ENCODE data around the gene RNF32. TPM values are rescaled to one million over a fixed set of nuclear protein-coding genes. Genes with fewer than 3 reads are reported as not detected.
A peak's percentile ranks its signal among the peaks of the same experiment; 100 is the strongest.

The RNF32 gene
- 0.74 TPM for polyA plus RNA-seq (2013, experiment 1 of 2)
- polyA plus RNA-seq (2013, experiment 2 of 2), result 1.2 TPM

GRCh38 chr7:156640257-156640948 is at the start of gene RNF32:
Gene RNF32 (plus strand): TSS chr7:156640774. CDS start chr7:156643878, 3,104 bp downstream.
- WGBS, 2 experiments (ENCODE audit: insufficient coverage in 2 of 2), result 24 to 37% methylated on average over 43 to 69 of the region's 85 CpGs
- peak within 1 kb of the TSS; percentile 62 for H3K4me3 ChIP-seq (ENCODE audit: extremely low read depth, insufficient read depth, low read length, poor library complexity, severe bottlenecking)
- no peaks in the 10 kb centered on the region for H3K9me3 ChIP-seq (ENCODE audit: control insufficient read depth, low read length)
- H3K27ac ChIP-seq (ENCODE audit: low read depth, low read length, severe bottlenecking), result peak within 1 kb of the TSS; percentile 52
- no peaks in the 10 kb centered on the region for H3K4me1 ChIP-seq (ENCODE audit: control insufficient read depth, insufficient read depth, low read length, poor library complexity, severe bottlenecking)
- H3K36me3 ChIP-seq (ENCODE audit: control insufficient read depth, insufficient read depth, low read length), result no peaks in the 10 kb centered on the region

- H3K36me3 ChIP-seq (ENCODE audit: control insufficient read depth, insufficient read depth, low read length), result no peaks in the 10 kb centered on the region
- H3K27ac ChIP-seq (ENCODE audit: low read depth, low read length, severe bottlenecking), result no peak overlapping the region
- no peaks in the 10 kb centered on the region for H3K4me1 ChIP-seq (ENCODE audit: control insufficient read depth, insufficient read depth, low read length, poor library complexity, severe bottlenecking)
- H3K9me3 ChIP-seq (ENCODE audit: control insufficient read depth, low read length), result peaks cover 5% of the 10 kb centered on the region
- 93 to 94% methylated on average over 2 of the region's 4 CpGs for WGBS, 2 experiments (ENCODE audit: insufficient coverage in 2 of 2)
- H3K4me3 ChIP-seq (ENCODE audit: extremely low read depth, insufficient read depth, low read length, poor library complexity, severe bottlenecking), result no peak overlapping the region
Measured at GRCh38 chr7:156592155-156592884, 48.3 kb upstream of the RNF32 start.

GRCh38 chr7:156594283-156595080 is 46.1 kb upstream of the RNF32 start:
- H3K4me1 ChIP-seq (ENCODE audit: control insufficient read depth, insufficient read depth, low read length, poor library complexity, severe bottlenecking), result no peaks in the 10 kb centered on the region
- H3K4me3 ChIP-seq (ENCODE audit: extremely low read depth, insufficient read depth, low read length, poor library complexity, severe bottlenecking), result no peak overlapping the region
- H3K9me3 ChIP-seq (ENCODE audit: control insufficient read depth, low read length), result peaks cover 5% of the 10 kb centered on the region
- H3K36me3 ChIP-seq (ENCODE audit: control insufficient read depth, insufficient read depth, low read length), result no peaks in the 10 kb centered on the region
- no peak overlapping the region for H3K27ac ChIP-seq (ENCODE audit: low read depth, low read length, severe bottlenecking)
- whole genome bisulfite sequencing, 2 experiments (ENCODE audit: insufficient coverage in 2 of 2), result 84 to 87% methylated on average over 3 to 5 of the region's 6 CpGs

GRCh38 chr7:156600496-156600895 is 40.1 kb upstream of the RNF32 start:
- Histone ChIP-seq H3K4me1 (ENCODE audit: control insufficient read depth, insufficient read depth, low read length, poor library complexity, severe bottlenecking) (peaks cover 5% of the 10 kb centered on the region), H3K27ac (ENCODE audit: low read depth, low read length, severe bottlenecking) (no peak overlapping the region), H3K4me3 (ENCODE audit: extremely low read depth, insufficient read depth, low read length, poor library complexity, severe bottlenecking) (no peak overlapping the region), H3K9me3 (ENCODE audit: control insufficient read depth, low read length) (no peaks in the 10 kb centered on the region), H3K36me3 (ENCODE audit: control insufficient read depth, insufficient read depth, low read length) (no peaks in the 10 kb centered on the region)
- 82% methylated on average over 3 of the region's 8 CpGs; no CpG with 5 or more reads in 1 of the 2 experiments for WGBS, 2 experiments (ENCODE audit: insufficient coverage in 2 of 2)

GRCh38 chr7:156602283-156602682 is 38.3 kb upstream of the RNF32 start:
- Histone ChIP-seq H3K9me3 (ENCODE audit: control insufficient read depth, low read length) (no peaks in the 10 kb centered on the region), H3K4me3 (ENCODE audit: extremely low read depth, insufficient read depth, low read length, poor library complexity, severe bottlenecking) (no peak overlapping the region), H3K27ac (ENCODE audit: low read depth, low read length, severe bottlenecking) (no peak overlapping the region), H3K4me1 (ENCODE audit: control insufficient read depth, insufficient read depth, low read length, poor library complexity, severe bottlenecking) (peaks cover 5% of the 10 kb centered on the region), H3K36me3 (ENCODE audit: control insufficient read depth, insufficient read depth, low read length) (no peaks in the 10 kb centered on the region)
- 96 to 100% methylated on average over 1 to 4 of the region's 4 CpGs for WGBS, 2 experiments (ENCODE audit: insufficient coverage in 2 of 2)

GRCh38 chr7:156603011-156603410 is 37.6 kb upstream of the RNF32 start:
- Histone ChIP-seq H3K9me3 (ENCODE audit: control insufficient read depth, low read length) (no peaks in the 10 kb centered on the region), H3K4me1 (ENCODE audit: control insufficient read depth, insufficient read depth, low read length, poor library complexity, severe bottlenecking) (peaks cover 5% of the 10 kb centered on the region), H3K27ac (ENCODE audit: low read depth, low read length, severe bottlenecking) (no peak overlapping the region), H3K36me3 (ENCODE audit: control insufficient read depth, insufficient read depth, low read length) (no peaks in the 10 kb centered on the region), H3K4me3 (ENCODE audit: extremely low read depth, insufficient read depth, low read length, poor library complexity, severe bottlenecking) (no peak overlapping the region)
- 81 to 90% methylated on average over 5 to 6 of the region's 6 CpGs for WGBS, 2 experiments (ENCODE audit: insufficient coverage in 2 of 2)

GRCh38 chr7:156603629-156604028 is 36.9 kb upstream of the RNF32 start:
- H3K27ac ChIP-seq (ENCODE audit: low read depth, low read length, severe bottlenecking), result no peak overlapping the region
- H3K9me3 ChIP-seq (ENCODE audit: control insufficient read depth, low read length), result no peaks in the 10 kb centered on the region
- peaks cover 5% of the 10 kb centered on the region for H3K4me1 ChIP-seq (ENCODE audit: control insufficient read depth, insufficient read depth, low read length, poor library complexity, severe bottlenecking)
- no peak overlapping the region for H3K4me3 ChIP-seq (ENCODE audit: extremely low read depth, insufficient read depth, low read length, poor library complexity, severe bottlenecking)
- WGBS, 2 experiments (ENCODE audit: insufficient coverage in 2 of 2), result 80% methylated on average over 1 of the region's 7 CpGs; no CpG with 5 or more reads in 1 of the 2 experiments
- H3K36me3 ChIP-seq (ENCODE audit: control insufficient read depth, insufficient read depth, low read length), result no peaks in the 10 kb centered on the region

GRCh38 chr7:156604311-156604710 is 36.3 kb upstream of the RNF32 start:
- Histone ChIP-seq H3K4me3 (ENCODE audit: extremely low read depth, insufficient read depth, low read length, poor library complexity, severe bottlenecking) (no peak overlapping the region), H3K4me1 (ENCODE audit: control insufficient read depth, insufficient read depth, low read length, poor library complexity, severe bottlenecking) (peaks cover 5% of the 10 kb centered on the region), H3K9me3 (ENCODE audit: control insufficient read depth, low read length) (no peaks in the 10 kb centered on the region), H3K27ac (ENCODE audit: low read depth, low read length, severe bottlenecking) (no peak overlapping the region), H3K36me3 (ENCODE audit: control insufficient read depth, insufficient read depth, low read length) (no peaks in the 10 kb centered on the region)
- WGBS, 2 experiments (ENCODE audit: insufficient coverage in 2 of 2), result 52 to 65% methylated on average over 9 to 15 of the region's 15 CpGs

GRCh38 chr7:156604836-156605695 is 35.5 kb upstream of the RNF32 start:
- Histone ChIP-seq H3K4me1 (ENCODE audit: control insufficient read depth, insufficient read depth, low read length, poor library complexity, severe bottlenecking) (peaks cover 5% of the 10 kb centered on the region), H3K4me3 (ENCODE audit: extremely low read depth, insufficient read depth, low read length, poor library complexity, severe bottlenecking) (no peak overlapping the region), H3K9me3 (ENCODE audit: control insufficient read depth, low read length) (no peaks in the 10 kb centered on the region), H3K36me3 (ENCODE audit: control insufficient read depth, insufficient read depth, low read length) (no peaks in the 10 kb centered on the region), H3K27ac (ENCODE audit: low read depth, low read length, severe bottlenecking) (no peak overlapping the region)
- 92 to 94% methylated on average over 17 to 19 of the region's 22 CpGs for WGBS, 2 experiments (ENCODE audit: insufficient coverage in 2 of 2)

GRCh38 chr7:156606135-156606534 is 34.4 kb upstream of the RNF32 start:
- no peaks in the 10 kb centered on the region for H3K9me3 ChIP-seq (ENCODE audit: control insufficient read depth, low read length)
- 64 to 83% methylated on average over 1 to 2 of the region's 5 CpGs for WGBS, 2 experiments (ENCODE audit: insufficient coverage in 2 of 2)

More at GRCh38 chr7:156606135-156606534, 34.4 kb upstream of the RNF32 start:
- no peaks in the 10 kb centered on the region for H3K36me3 ChIP-seq (ENCODE audit: control insufficient read depth, insufficient read depth, low read length)
- H3K27ac ChIP-seq (ENCODE audit: low read depth, low read length, severe bottlenecking), result no peak overlapping the region
- no peak overlapping the region for H3K4me3 ChIP-seq (ENCODE audit: extremely low read depth, insufficient read depth, low read length, poor library complexity, severe bottlenecking)
- peaks cover 5% of the 10 kb centered on the region for H3K4me1 ChIP-seq (ENCODE audit: control insufficient read depth, insufficient read depth, low read length, poor library complexity, severe bottlenecking)

All from mesodermal cell (in vitro differentiated cells).